IMR-90 (cell line): ENCODE measurements around the gene ATP1B4. TPM values are rescaled to one million over a fixed set of nuclear protein-coding genes. Genes with fewer than 3 reads are reported as not detected.

Experiments used
- ATAC-seq: fragments of 200-7000 bp; cut with Tn5 transposase; 2 replicates; pipeline ENCODE4 v1.9.1; 2020; ENCODE audit warnings: low read depth, mild to moderate bottlenecking, moderate library complexity
- BruUV-seq: library from RNA; stranded (reverse); fragments of 400-500 nt; replicated peaks from 2 replicates; lab custom pipeline; 2021; lab: Mats Ljungman, UMichigan
- CTCF ChIA-PET: fragments of 300-600 bp; formaldehyde crosslinking; extraction: SDS; loops from one replicate; lab custom pipeline; 2021; ENCODE audit warnings: antibody characterized with exemption; lab: Yijun Ruan, JAX
- POLR2A ChIA-PET: fragments of 300-600 bp; sonication (Branson Sonifier 250); formaldehyde crosslinking; loops from one replicate; lab custom pipeline; 2022; ENCODE audit warnings: antibody characterized with exemption; ENCODE audit not compliant: unreplicated experiment; lab: Charles Lee
- DNase-seq: peaks from one replicate; pipeline ENCODE4 v3.0.0; 2013
- H2AFZ ChIP-seq: replicated peaks from 2 replicates; pipeline ENCODE3; 2013; ENCODE audit warnings: low read length, mild to moderate bottlenecking; ENCODE audit not compliant: poor library complexity
- H2AK5ac ChIP-seq: 2 replicates; pipeline ENCODE4 v1.6.1; 2013; ENCODE audit warnings: low read depth, low read length, inconsistent platforms
- H2AK9ac ChIP-seq: replicated peaks from 2 replicates; pipeline ENCODE3; 2013; ENCODE audit warnings: mild to moderate bottlenecking, low read depth, low read length, moderate library complexity; ENCODE audit not compliant: poor library complexity
- H2BK120ac ChIP-seq: 2 replicates; pipeline ENCODE4 v1.6.1; 2013; ENCODE audit warnings: low read depth, low read length, inconsistent platforms
- H2BK15ac ChIP-seq: 3 replicates; pipeline ENCODE4 v1.6.1; 2013; ENCODE audit warnings: low read depth, low read length, inconsistent platforms
- H2BK20ac ChIP-seq: 2 replicates; pipeline ENCODE4 v1.6.1; 2013; ENCODE audit warnings: low read depth, mild to moderate bottlenecking, inconsistent platforms, low read length, moderate library complexity
- H2BK5ac ChIP-seq: 2 replicates; pipeline ENCODE4 v1.6.1; 2013; ENCODE audit warnings: mild to moderate bottlenecking, low read depth, low read length, inconsistent platforms; ENCODE audit not compliant: poor library complexity, severe bottlenecking
- H3K14ac ChIP-seq: replicated peaks from 2 replicates; pipeline ENCODE4 v1.6.1; 2013; ENCODE audit warnings: low read depth, low read length, inconsistent platforms
- H3K18ac ChIP-seq: 2 replicates; pipeline ENCODE4 v1.6.1; 2013; ENCODE audit warnings: low read depth, low read length, control low read depth
- H3K23ac ChIP-seq: 2 replicates; pipeline ENCODE4 v1.6.1; 2013; ENCODE audit warnings: low read depth, low read length, inconsistent platforms
- H3K27ac ChIP-seq: 2 replicates; pipeline ENCODE4 v1.5.1; 2013; ENCODE audit warnings: mild to moderate bottlenecking, control low read depth, low read length; ENCODE audit not compliant: insufficient read depth
- H3K27me3 ChIP-seq: 2 replicates; pipeline ENCODE4 v1.6.1; 2013; ENCODE audit warnings: low read length; ENCODE audit not compliant: control insufficient read depth, insufficient read depth
- H3K36me3 ChIP-seq: 2 replicates; pipeline ENCODE4 v1.6.1; 2013; ENCODE audit warnings: low read length, mixed read lengths; ENCODE audit not compliant: control insufficient read depth, insufficient read depth
- H3K4ac ChIP-seq: 2 replicates; pipeline ENCODE4 v1.6.1; 2013; ENCODE audit warnings: low read depth, low read length, inconsistent platforms
- H3K4me1 ChIP-seq: 2 replicates; pipeline ENCODE4 v1.6.1; 2013; ENCODE audit warnings: low read length, mixed read lengths; ENCODE audit not compliant: control insufficient read depth, insufficient read depth
- H3K4me2 ChIP-seq: 2 replicates; pipeline ENCODE4 v1.6.1; 2013; ENCODE audit warnings: low read depth, mild to moderate bottlenecking, control low read depth, low read length, moderate library complexity
- H3K4me3 ChIP-seq: 2 replicates; pipeline ENCODE4 v1.5.1; 2013; ENCODE audit warnings: low read depth, mild to moderate bottlenecking, control low read depth, low read length, moderate library complexity; ENCODE audit not compliant: insufficient read depth
- H3K56ac ChIP-seq: 2 replicates; pipeline ENCODE4 v1.6.1; 2013; ENCODE audit warnings: low read length, inconsistent platforms; ENCODE audit not compliant: insufficient read depth; ENCODE audit errors: extremely low read depth
- H3K79me1 ChIP-seq, 2 experiments: 2 replicates each; pipeline ENCODE4 v1.6.1; 2013; ENCODE audit warnings: low read length in 2 of 2, inconsistent platforms in 1 of 2, low read depth in 1 of 2
- H3K9ac ChIP-seq: 2 replicates; pipeline ENCODE4 v1.6.1; 2013; ENCODE audit warnings: low read depth, low read length, control low read depth
- H3K9me1 ChIP-seq: 2 replicates; pipeline ENCODE4 v1.6.1; 2013; ENCODE audit warnings: low read length, inconsistent platforms; ENCODE audit not compliant: insufficient read depth
- H3K9me3 ChIP-seq: 2 replicates; pipeline ENCODE4 v1.6.1; 2013; ENCODE audit warnings: low read length; ENCODE audit not compliant: control insufficient read depth, insufficient read depth
- H4K20me1 ChIP-seq: 2 replicates; pipeline ENCODE4 v1.6.1; 2013; ENCODE audit warnings: low read length, inconsistent platforms; ENCODE audit not compliant: insufficient read depth
- H4K5ac ChIP-seq: 2 replicates; pipeline ENCODE4 v1.6.1; 2013; ENCODE audit warnings: mild to moderate bottlenecking, low read depth, low read length, control low read depth
- H4K8ac ChIP-seq, 2 experiments: 2 replicates each; pipeline ENCODE4 v1.6.1; 2013; ENCODE audit warnings: low read depth in 2 of 2, low read length in 2 of 2, control low read depth in 1 of 2, inconsistent platforms in 1 of 2
- H4K91ac ChIP-seq: 2 replicates; pipeline ENCODE4 v1.6.1; 2013; ENCODE audit warnings: low read depth, low read length, inconsistent platforms; ENCODE audit not compliant: insufficient read depth
- BHLHE40 ChIP-seq: fragments of 150-350 bp; IDR thresholded peaks from 2 replicates; pipeline ENCODE4 v1.6.1; 2016; ENCODE audit warnings: mild to moderate bottlenecking, low read depth, low read length
- FOS ChIP-seq: fragments of 150-350 bp; IDR thresholded peaks from 2 replicates; pipeline ENCODE4 v1.6.1; 2016; ENCODE audit warnings: low read depth, low read length
- MAFK ChIP-seq: IDR thresholded peaks from 2 replicates; pipeline ENCODE4 v1.6.1; 2012; ENCODE audit warnings: low read depth, low read length, improper control_type of control experiment
- MAZ ChIP-seq: IDR thresholded peaks from 2 replicates; pipeline ENCODE4 v1.6.1; 2012; ENCODE audit warnings: low read depth, mild to moderate bottlenecking, low read length, improper control_type of control experiment, moderate library complexity, borderline replicate concordance
- POLR2A ChIP-seq: IDR thresholded peaks from 2 replicates; pipeline ENCODE4 v1.6.1; 2012; ENCODE audit warnings: mild to moderate bottlenecking, low read depth, low read length
- RCOR1 ChIP-seq: IDR thresholded peaks from 2 replicates; pipeline ENCODE4 v1.6.1; 2012; ENCODE audit warnings: mild to moderate bottlenecking, low read length, improper control_type of control experiment; ENCODE audit not compliant: insufficient replicate concordance
- SMC3 ChIP-seq: fragments of 150-350 bp; IDR thresholded peaks from 2 replicates; pipeline ENCODE4 v1.6.1; 2016; ENCODE audit warnings: low read depth, mild to moderate bottlenecking, antibody characterized with exemption, low read length, moderate library complexity
- WGBS, 2 experiments: methylation state at CpG; one replicate each; pipeline versions ENCODE4 v1.1.5 to v1.1.7; 2013; ENCODE audit warnings: missing lambda C conversion rate in 2 of 2; ENCODE audit not compliant: insufficient read length in 1 of 2; ENCODE audit errors: extremely low coverage in 2 of 2; 5-methylcytosine and 5-hydroxymethylcytosine counted together
- dilution Hi-C: fragments of 300-500 bp; cut with HindIII; formaldehyde crosslinking; loops from one replicate; pipeline ENCODE4 v1.14.3; 2018; ENCODE audit warnings: low sequenced_read_pairs; ENCODE audit not compliant: unreplicated experiment
- in situ Hi-C: fragments of 300-500 bp; cut with MboI; formaldehyde crosslinking; loops from 3 replicates; pipeline ENCODE4 v1.14.3; 2019; ENCODE audit warnings: low sequenced_read_pairs, inconsistent platforms, mixed read lengths
- intact Hi-C: fragments of 100-400 bp; cut with micrococcal nuclease; formaldehyde crosslinking; loops from 2 replicates; pipeline ENCODE4 v1.10.0; 2022
- polyA plus RNA-seq, 3 experiments: library from polyadenylated mRNA; depleted of rRNA; stranded (reverse); fragments of >200 nt; gene quantifications; 2 replicates each; pipeline ENCODE4 v1.2.3, GENCODE V29; 2012; ENCODE audit warnings: low replicate concordance in 1 of 3
- total RNA-seq: library from RNA; depleted of rRNA; stranded (reverse); fragments of >200 nt; gene quantifications from 2 replicates; pipeline ENCODE4 v1.2.3, GENCODE V29; 2012
- TF ChIP-seq, protein P1 (sequence below): fragments of 150-350 bp; IDR thresholded peaks from 2 replicates; pipeline ENCODE4 v1.6.1; 2017; ENCODE audit warnings: mild to moderate bottlenecking, antibody characterized with exemption, low read length, low read depth
- TF ChIP-seq, protein P2 (sequence below): conservative IDR thresholded peaks from 2 replicates; pipeline ENCODE4 v1.5.1; 2012; ENCODE audit warnings: mild to moderate bottlenecking, low read depth, low read length, improper control_type of control experiment

ATP1B4 gene
- total and polyA plus RNA-seq, 2 of the 4 experiments (the other 2 are of a cell fraction), result not detected

DNA sequence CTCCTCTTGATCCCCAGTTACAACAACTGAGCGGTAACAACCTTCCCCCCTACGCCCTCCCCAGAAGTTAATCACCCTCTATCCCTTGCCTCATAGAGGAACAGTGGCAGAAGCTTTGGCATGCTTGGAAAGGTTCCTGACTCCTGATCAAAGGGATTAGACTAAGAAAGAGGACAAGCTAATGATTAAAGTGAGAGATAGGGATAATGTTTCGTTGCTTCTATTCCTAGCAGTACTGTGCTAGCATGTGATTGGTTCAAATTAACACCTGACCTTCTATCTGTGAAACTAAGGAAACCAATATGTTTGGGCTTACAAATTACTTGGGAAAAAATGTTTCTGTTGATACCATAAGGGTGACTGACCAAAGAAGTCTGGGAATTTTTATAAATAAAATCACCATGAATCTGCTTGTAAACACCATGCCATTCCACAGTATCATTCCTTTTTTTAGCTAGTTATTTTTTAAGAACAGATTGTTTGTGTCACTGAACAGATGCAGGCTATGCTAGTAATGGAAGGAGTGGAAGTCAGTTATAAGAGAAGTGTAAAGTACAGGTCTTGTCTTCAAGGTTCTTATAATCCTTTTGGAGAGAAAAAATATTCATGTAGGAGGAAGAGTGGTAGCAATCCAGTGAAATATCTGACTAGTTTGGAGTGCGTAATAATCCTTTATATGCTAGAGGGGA lies 11.3 kb upstream of the ATP1B4 start:
- DNase-seq (no peak), ATAC-seq (no peak)
- TF ChIP-seq MAZ, result no peak
- TF ChIP-seq RCOR1, result no peak
- no peak for TF ChIP-seq BHLHE40
- TF ChIP-seq, protein P1, sequence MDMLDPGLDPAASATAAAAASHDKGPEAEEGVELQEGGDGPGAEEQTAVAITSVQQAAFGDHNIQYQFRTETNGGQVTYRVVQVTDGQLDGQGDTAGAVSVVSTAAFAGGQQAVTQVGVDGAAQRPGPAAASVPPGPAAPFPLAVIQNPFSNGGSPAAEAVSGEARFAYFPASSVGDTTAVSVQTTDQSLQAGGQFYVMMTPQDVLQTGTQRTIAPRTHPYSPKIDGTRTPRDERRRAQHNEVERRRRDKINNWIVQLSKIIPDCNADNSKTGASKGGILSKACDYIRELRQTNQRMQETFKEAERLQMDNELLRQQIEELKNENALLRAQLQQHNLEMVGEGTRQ, result no peak
- no peak for TF ChIP-seq MAFK
- no peak for TF ChIP-seq SMC3
- TF ChIP-seq, protein P2, sequence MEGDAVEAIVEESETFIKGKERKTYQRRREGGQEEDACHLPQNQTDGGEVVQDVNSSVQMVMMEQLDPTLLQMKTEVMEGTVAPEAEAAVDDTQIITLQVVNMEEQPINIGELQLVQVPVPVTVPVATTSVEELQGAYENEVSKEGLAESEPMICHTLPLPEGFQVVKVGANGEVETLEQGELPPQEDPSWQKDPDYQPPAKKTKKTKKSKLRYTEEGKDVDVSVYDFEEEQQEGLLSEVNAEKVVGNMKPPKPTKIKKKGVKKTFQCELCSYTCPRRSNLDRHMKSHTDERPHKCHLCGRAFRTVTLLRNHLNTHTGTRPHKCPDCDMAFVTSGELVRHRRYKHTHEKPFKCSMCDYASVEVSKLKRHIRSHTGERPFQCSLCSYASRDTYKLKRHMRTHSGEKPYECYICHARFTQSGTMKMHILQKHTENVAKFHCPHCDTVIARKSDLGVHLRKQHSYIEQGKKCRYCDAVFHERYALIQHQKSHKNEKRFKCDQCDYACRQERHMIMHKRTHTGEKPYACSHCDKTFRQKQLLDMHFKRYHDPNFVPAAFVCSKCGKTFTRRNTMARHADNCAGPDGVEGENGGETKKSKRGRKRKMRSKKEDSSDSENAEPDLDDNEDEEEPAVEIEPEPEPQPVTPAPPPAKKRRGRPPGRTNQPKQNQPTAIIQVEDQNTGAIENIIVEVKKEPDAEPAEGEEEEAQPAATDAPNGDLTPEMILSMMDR, result no peak
- TF ChIP-seq POLR2A, result no peak
- TF ChIP-seq FOS, result no peak
- no peaks in the 10 kb centered on the region for H3K9me3 ChIP-seq
- H3K4me3 ChIP-seq, result no peak overlapping the region
- no peak overlapping the region for H3K18ac ChIP-seq
- H4K8ac ChIP-seq, result no peak overlapping the region
- H2AFZ ChIP-seq, result no peak overlapping the region
- H2AK5ac ChIP-seq, result no peak overlapping the region
- H3K9ac ChIP-seq, result no peak overlapping the region
- H2BK20ac ChIP-seq, result no peak overlapping the region
- intact Hi-C loops (no loop called here), in situ Hi-C loops (no loop called here), dilution Hi-C loops (no loop called here)
- H2BK5ac ChIP-seq, result no peak overlapping the region
- H4K91ac ChIP-seq, result no peak overlapping the region
- no peak overlapping the region for H3K4me2 ChIP-seq
- POLR2A ChIA-PET, result no interaction called here
- H3K27me3 ChIP-seq, result no peaks in the 10 kb centered on the region
- H2BK120ac ChIP-seq, result no peak overlapping the region
- H2AK9ac ChIP-seq, result no peak overlapping the region
- no TSS peak for BruUV-seq
- CTCF ChIA-PET, result no interaction called here
- no peak overlapping the region for H3K56ac ChIP-seq
- H3K23ac ChIP-seq, result no peak overlapping the region
- H4K20me1 ChIP-seq, result no peaks in the 10 kb centered on the region
- H3K14ac ChIP-seq, result no peak overlapping the region
- no peak overlapping the region for H3K27ac ChIP-seq
- H3K79me1 ChIP-seq, result no peaks in the 10 kb centered on the region
- no peaks in the 10 kb centered on the region for H3K9me1 ChIP-seq
- H3K36me3 ChIP-seq, result no peaks in the 10 kb centered on the region
- no peak overlapping the region for H4K5ac ChIP-seq
- WGBS, 2 experiments, result no CpG with 5 or more reads among the region's 4 CpGs
- H2BK15ac ChIP-seq, result no peak overlapping the region
- H3K4me1 ChIP-seq, result no peaks in the 10 kb centered on the region
- no peak overlapping the region for H3K4ac ChIP-seq
